Tibial artery (tissue), 4 donors: Measurements from ENCODE around the gene CSAD.
A peak's percentile ranks its signal among the peaks of the same experiment; 100 is the strongest.

Source experiments
- DNase-seq, 2 donors: peaks; one replicate each; pipeline ENCODE4 v3.0.0-alpha.2; 2019
- H3K27ac ChIP-seq, 2 donors: fragments of 200-600 bp; sonication (generic) in 1 of 2; 1 replicate in 1 of 2; 2 replicates in 1 of 2; pipeline ENCODE4 v1.5.1; 2018 to 2019; ENCODE audit warnings: mild to moderate bottlenecking in 1 of 2
- H3K27me3 ChIP-seq, 2 donors: fragments of 200-600 bp; sonication (generic) in 1 of 2; one replicate each; pipeline versions ENCODE4 v1.5.1 to v1.6.0; 2016 to 2019
- H3K36me3 ChIP-seq, 3 donors: fragments of 200-600 bp; sonication (generic) in 2 of 3; one replicate each; pipeline ENCODE4 v1.5.1; 2016 to 2019; ENCODE audit warnings: mild to moderate bottlenecking in 2 of 3
- H3K4me1 ChIP-seq, 4 donors: fragments of 200-600 bp; sonication (generic) in 2 of 4; 1 replicate in 3 of 4; 2 replicates in 1 of 4; pipeline ENCODE4 v1.5.1; 2016 to 2019
- H3K4me3 ChIP-seq, 2 donors: fragments of 200-600 bp; sonication (generic) in 1 of 2; 1 replicate in 1 of 2; 2 replicates in 1 of 2; pipeline ENCODE4 v1.5.1; 2018 to 2019; ENCODE audit warnings: mild to moderate bottlenecking in 2 of 2
- H3K9me3 ChIP-seq, 3 donors: fragments of 200-600 bp; sonication (generic) in 1 of 3; one replicate each; pipeline ENCODE4 v1.5.1; 2016 to 2019
- CTCF ChIP-seq, 2 experiments: fragments of 200-600 bp in 1 of 2; fragments of 450-650 bp in 1 of 2; IDR thresholded peaks; one replicate each; pipeline ENCODE4 v1.5.1; 2017 to 2019; ENCODE audit warnings: antibody characterized with exemption in 2 of 2, mild to moderate bottlenecking in 1 of 2, moderate library complexity in 1 of 2
- intact Hi-C: fragments of 100-400 bp; cut with DNase I; formaldehyde crosslinking; loops from one replicate; pipeline ENCODE4 v1.15.0; 2023; ENCODE audit warnings: low total_unique reads

The CSAD gene

DNA sequence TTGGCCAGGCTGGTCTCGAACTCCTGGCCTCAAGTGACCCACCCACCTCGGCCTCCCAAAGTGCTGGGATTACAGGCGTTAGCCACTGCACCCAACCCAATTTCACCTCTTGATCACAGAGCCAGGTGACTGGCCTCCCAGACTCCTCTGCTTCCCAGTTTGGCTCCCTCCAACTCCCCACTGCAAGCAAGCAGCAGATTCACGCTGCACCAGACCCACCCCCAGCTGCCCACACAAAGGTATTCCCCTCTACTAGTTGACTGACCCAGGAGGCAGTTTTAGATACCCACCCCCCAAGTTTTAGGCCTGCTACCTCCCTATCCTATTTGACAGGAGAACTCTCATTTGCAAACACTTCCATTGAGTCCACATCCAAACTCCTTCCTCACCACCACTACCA lies 46.1 kb upstream of the CSAD start:
- intact Hi-C loops: no loop called here
- DNase-seq: peak in 1 of 2 donors; percentile 44
- H3K4me1 ChIP-seq: peaks cover 12 to 90% (median 72%) of the 10 kb centered on the region in 4 donors
- no peak for TF ChIP-seq CTCF (IDR thresholded peaks at IDR 0.05)
- H3K9me3 ChIP-seq: no peaks in the 10 kb centered on the region
- H3K4me3 ChIP-seq: no peak overlapping the region
- peak overlapping the region in 1 of 2 donors; percentile 33 for H3K27ac ChIP-seq
- H3K36me3 ChIP-seq: peaks cover 0 to 28% (median 11%) of the 10 kb centered on the region in 3 donors
- no peaks in the 10 kb centered on the region for H3K27me3 ChIP-seq

DNA sequence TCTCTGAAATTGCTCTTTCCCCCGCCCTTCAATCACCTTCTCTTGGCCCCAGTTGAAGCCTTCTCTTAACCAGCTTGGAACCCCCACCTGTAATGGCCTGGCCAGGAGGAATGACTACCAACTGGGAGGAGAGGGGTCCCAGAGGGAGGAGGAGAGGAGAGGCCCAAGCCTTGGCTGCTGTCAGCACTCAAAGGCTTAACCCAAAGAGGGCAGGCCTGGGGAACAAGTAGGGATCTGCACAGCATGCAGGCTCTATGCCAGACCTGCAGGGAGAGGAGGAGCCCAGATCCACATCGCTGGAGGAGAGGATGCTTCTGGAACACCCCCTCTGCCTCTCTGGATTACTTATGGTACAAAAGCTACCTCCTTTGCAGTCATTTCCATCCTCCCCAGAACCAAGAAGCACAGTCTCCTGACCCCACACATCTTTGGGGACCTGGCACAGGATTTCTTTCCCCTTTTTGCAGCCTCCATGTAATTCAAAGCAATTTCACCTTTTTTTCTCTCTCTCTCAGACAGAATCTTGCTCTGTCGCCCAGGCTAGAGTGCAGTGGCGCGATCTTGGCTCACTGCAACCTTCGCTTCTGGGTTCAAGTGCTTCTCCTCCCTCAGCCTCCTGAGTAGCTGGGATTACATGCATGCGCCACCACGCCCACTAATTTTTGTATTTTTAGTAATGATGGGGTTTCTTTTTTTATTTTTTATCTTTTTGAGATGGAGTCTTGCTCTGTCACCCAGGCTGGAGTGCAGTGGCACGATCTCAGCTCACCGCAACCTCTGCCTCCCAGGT lies 45.1 kb upstream of the CSAD start:
- H3K4me3 ChIP-seq: no peak overlapping the region
- H3K27ac ChIP-seq: peak overlapping the region; percentile 98 to 99
- intact Hi-C loops: no loop called here
- H3K36me3 ChIP-seq: peaks cover 0 to 28% (median 11%) of the 10 kb centered on the region in 3 donors
- no peaks in the 10 kb centered on the region for H3K27me3 ChIP-seq
- DNase-seq: peak in 1 of 2 donors; percentile 65
- H3K9me3 ChIP-seq: no peaks in the 10 kb centered on the region
- TF ChIP-seq CTCF (IDR thresholded peaks at IDR 0.05): no peak
- H3K4me1 ChIP-seq: peaks cover 12 to 86% (median 70%) of the 10 kb centered on the region in 4 donors

DNA sequence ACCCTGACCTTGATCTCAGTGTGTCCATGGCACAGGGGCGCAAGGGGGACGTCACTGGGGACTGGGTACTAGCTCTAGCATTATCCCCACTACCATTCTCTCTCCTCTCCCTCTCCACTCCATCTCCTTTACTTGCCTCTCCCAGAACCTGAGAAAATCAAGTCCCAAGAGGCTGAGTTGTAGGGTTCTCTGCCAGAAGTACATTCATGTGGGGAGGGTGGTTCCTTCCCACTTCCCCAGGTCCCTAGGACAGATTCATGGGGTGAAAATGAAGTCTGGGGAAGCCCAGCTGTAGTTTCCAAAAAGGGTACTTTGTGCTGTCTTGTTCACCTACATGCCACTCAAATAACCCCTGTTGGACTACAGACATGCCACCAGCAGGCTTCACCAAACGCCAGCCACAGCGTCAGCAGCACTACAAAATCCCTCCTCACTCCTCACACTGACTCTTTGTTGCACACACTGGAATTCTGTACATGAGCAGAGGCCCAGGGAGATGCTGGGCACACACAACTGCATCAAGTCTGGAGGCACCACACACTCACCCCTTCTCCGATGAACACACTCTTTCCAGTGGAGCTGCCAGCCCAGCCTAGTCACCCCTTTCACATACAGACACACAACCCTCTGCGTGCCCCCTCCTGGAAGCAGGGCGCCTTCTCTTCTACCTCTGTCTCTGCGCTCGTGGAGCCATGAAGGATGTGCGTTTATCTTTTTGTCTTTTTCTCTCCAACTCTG lies 44.3 kb upstream of the CSAD start:
- intact Hi-C loops: no loop called here
- H3K4me3 ChIP-seq: no peak overlapping the region
- no peaks in the 10 kb centered on the region for H3K9me3 ChIP-seq
- no peak for TF ChIP-seq CTCF (IDR thresholded peaks at IDR 0.05)
- no peaks in the 10 kb centered on the region for H3K27me3 ChIP-seq
- peak in 1 of 2 donors; percentile 67 for DNase-seq
- peak overlapping the region; percentile 98 to 99 for H3K27ac ChIP-seq
- peaks cover 0 to 28% (median 11%) of the 10 kb centered on the region in 3 donors for H3K36me3 ChIP-seq
- H3K4me1 ChIP-seq: peaks cover 12 to 78% (median 63%) of the 10 kb centered on the region in 4 donors

GRCh38 chr12:53224061-53224896 lies 43.6 kb upstream of the CSAD start:
- TF ChIP-seq CTCF (IDR thresholded peaks at IDR 0.05): no peak
- Histone ChIP-seq H3K27ac (peak overlapping the region; percentile 98 to 99), H3K27me3 (no peaks in the 10 kb centered on the region), H3K9me3 (no peaks in the 10 kb centered on the region), H3K36me3 (peaks cover 0 to 28% (median 11%) of the 10 kb centered on the region in 3 donors), H3K4me1 (peaks cover 12 to 72% (median 57%) of the 10 kb centered on the region in 4 donors), H3K4me3 (no peak overlapping the region)
- intact Hi-C loops: no loop called here
- peak in 1 of 2 donors; percentile 59 for DNase-seq

- peak overlapping the region; percentile 98 to 99 for H3K27ac ChIP-seq
- peaks cover 0 to 28% (median 11%) of the 10 kb centered on the region in 3 donors for H3K36me3 ChIP-seq
- H3K9me3 ChIP-seq: no peaks in the 10 kb centered on the region
- TF ChIP-seq CTCF (IDR thresholded peaks at IDR 0.05): no peak
- H3K4me3 ChIP-seq: peak overlapping the region in 1 of 2 donors; percentile 8
- peak in 1 of 2 donors; percentile 78 for DNase-seq
- intact Hi-C loops: no loop called here
- peaks cover 12 to 72% (median 54%) of the 10 kb centered on the region in 4 donors for H3K4me1 ChIP-seq
- no peaks in the 10 kb centered on the region for H3K27me3 ChIP-seq
These were observed 42.8 kb upstream of the CSAD start for GRCh38 chr12:53223389-53224060.
